ENCODE measurements around the gene CLTCL1. TPM values are rescaled to one million over a fixed set of nuclear protein-coding genes. Genes with fewer than 3 reads are reported as not detected.

Gene CLTCL1
- total RNA-seq = 1 to 10 TPM; 5.9 to 9.2 TPM
- 1 to 10 TPM; 2.6 to 2.8 TPM for polyA plus RNA-seq
- long read RNA-seq, donor 1 = 0 reads
- long read RNA-seq, donor 2 = 0 reads
- long read RNA-seq, donor 3 = 0 reads
- long read RNA-seq, donor 4 = 0 reads
- long read RNA-seq, donor 5 = 0 reads

- DNase-seq = peak; percentile 83 to 92 (median 90)
- Histone ChIP-seq H3K27ac (ENCODE audit: low read depth in 1 of 2, low read length in 1 of 2) (peak within 1 kb of the TSS; percentile 61 to 82), H3K4me3 (peak within 1 kb of the TSS; percentile 89), H3K27me3 (ENCODE audit: control insufficient read depth in 3 of 3, insufficient read depth in 3 of 3, low read length in 2 of 3) (no peaks in the 10 kb centered on the region), H3K36me3 (ENCODE audit: control insufficient read depth in 4 of 4, insufficient read depth in 4 of 4, low read length in 4 of 4) (no peaks in the 10 kb centered on the region), H3K9me3 (ENCODE audit: control insufficient read depth in 4 of 4, insufficient read depth in 3 of 4, low read length in 3 of 4) (no peaks in the 10 kb centered on the region), H3K4me1 (ENCODE audit: control insufficient read depth in 5 of 5, insufficient read depth in 5 of 5, low read length in 5 of 5) (peaks cover 4 to 17% (median 7%) of the 10 kb centered on the region in 5 donors), H3K9ac (ENCODE audit: insufficient read depth in 1 of 2, low read length in 2 of 2) (peak within 1 kb of the TSS; percentile 60 to 80)
- TF ChIP-seq, protein P1, sequence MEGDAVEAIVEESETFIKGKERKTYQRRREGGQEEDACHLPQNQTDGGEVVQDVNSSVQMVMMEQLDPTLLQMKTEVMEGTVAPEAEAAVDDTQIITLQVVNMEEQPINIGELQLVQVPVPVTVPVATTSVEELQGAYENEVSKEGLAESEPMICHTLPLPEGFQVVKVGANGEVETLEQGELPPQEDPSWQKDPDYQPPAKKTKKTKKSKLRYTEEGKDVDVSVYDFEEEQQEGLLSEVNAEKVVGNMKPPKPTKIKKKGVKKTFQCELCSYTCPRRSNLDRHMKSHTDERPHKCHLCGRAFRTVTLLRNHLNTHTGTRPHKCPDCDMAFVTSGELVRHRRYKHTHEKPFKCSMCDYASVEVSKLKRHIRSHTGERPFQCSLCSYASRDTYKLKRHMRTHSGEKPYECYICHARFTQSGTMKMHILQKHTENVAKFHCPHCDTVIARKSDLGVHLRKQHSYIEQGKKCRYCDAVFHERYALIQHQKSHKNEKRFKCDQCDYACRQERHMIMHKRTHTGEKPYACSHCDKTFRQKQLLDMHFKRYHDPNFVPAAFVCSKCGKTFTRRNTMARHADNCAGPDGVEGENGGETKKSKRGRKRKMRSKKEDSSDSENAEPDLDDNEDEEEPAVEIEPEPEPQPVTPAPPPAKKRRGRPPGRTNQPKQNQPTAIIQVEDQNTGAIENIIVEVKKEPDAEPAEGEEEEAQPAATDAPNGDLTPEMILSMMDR (IDR thresholded peaks at IDR 0.05; ENCODE audit: control extremely low read depth, extremely low read depth) = no peak
- ATAC-seq (ENCODE audit: insufficient read depth, low FRiP score) = peak; percentile 88
- 2 to 3% methylated on average over 44 to 71 of the region's 74 CpGs for WGBS, 2 donors
Measured at GRCh38 chr22:19291580-19292457, at the start of gene CLTCL1. Gene CLTCL1, minus strand, starts transcription at chr22:19291719. Its CDS starts 78 bp downstream, at chr22:19291641.

- Histone ChIP-seq H3K4me1 (ENCODE audit: control insufficient read depth in 5 of 5, insufficient read depth in 5 of 5, low read length in 5 of 5) (no peaks in the 10 kb centered on the region), H3K9ac (ENCODE audit: insufficient read depth in 1 of 2, low read length in 2 of 2) (no peak overlapping the region), H3K36me3 (ENCODE audit: control insufficient read depth in 4 of 4, insufficient read depth in 4 of 4, low read length in 4 of 4) (peaks cover 10 to 31% (median 18%) of the 10 kb centered on the region in 4 donors), H3K27me3 (ENCODE audit: control insufficient read depth in 3 of 3, insufficient read depth in 3 of 3, low read length in 2 of 3) (no peaks in the 10 kb centered on the region), H3K4me3 (no peak overlapping the region), H3K9me3 (ENCODE audit: control insufficient read depth in 4 of 4, insufficient read depth in 3 of 4, low read length in 3 of 4) (peaks cover 4 to 20% (median 6%) of the 10 kb centered on the region in 4 donors), H3K27ac (ENCODE audit: low read depth in 1 of 2, low read length in 1 of 2) (no peak overlapping the region)
- WGBS, 2 donors = 99 to 100% methylated on average over 2 of the region's 2 CpGs
- ATAC-seq (ENCODE audit: insufficient read depth, low FRiP score) (no peak), DNase-seq (no peak)
- TF ChIP-seq, protein P1 (IDR thresholded peaks at IDR 0.05; ENCODE audit: control extremely low read depth, extremely low read depth) = no peak
Measured at GRCh38 chr22:19337137-19337536, 45.6 kb upstream of the CLTCL1 start.

DNA sequence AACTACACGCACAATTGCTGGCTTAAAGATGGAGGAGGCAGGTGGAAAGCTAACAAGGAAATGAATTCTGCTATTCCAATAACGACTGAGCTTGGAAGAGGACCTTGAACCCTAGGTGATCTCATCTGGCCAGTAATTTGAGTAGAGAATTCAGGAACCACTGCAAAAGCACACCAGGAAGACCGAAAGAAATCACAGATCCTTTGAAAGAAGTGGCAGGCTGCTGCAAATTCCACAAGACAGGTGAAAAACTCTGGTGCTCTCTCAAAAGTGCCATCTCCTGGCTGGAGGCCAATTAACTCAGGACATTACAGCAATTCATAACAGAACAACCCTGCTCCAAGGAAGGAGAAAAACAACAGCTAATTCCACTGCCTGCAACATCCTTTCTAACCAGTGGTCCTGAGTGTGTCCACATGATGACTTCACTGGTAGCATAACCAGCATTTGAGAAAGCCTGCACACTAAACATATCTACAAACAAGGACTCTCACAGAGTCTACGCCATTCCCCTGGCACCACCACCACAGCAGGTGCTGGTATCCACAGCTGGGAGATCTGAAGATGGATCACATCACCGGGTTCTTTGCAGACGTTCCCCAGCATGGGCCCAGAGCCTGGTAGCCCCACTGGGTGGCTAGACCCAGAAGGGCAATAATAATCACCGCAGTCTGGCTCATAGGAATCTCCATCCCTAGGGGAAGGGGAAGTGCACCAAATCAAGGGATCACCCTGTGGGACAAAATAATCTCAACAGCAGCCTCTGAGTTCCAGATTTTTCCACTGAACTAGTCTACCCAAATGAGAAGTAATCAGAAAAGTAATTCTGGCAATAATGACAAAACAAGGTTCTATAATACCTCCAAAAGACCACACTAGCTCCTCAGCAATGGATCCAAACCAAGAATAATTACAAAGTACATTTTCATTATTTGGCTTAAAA is 44.9 kb upstream of the CLTCL1 start:
- peaks cover 11 to 31% (median 20%) of the 10 kb centered on the region in 4 donors for H3K36me3 ChIP-seq (ENCODE audit: control insufficient read depth in 4 of 4, insufficient read depth in 4 of 4, low read length in 4 of 4)
- TF ChIP-seq, protein P1 (IDR thresholded peaks at IDR 0.05; ENCODE audit: control extremely low read depth, extremely low read depth) = no peak
- peaks cover 4 to 17% (median 7%) of the 10 kb centered on the region in 4 donors for H3K9me3 ChIP-seq (ENCODE audit: control insufficient read depth in 4 of 4, insufficient read depth in 3 of 4, low read length in 3 of 4)

More for the DNA sequence above, 44.9 kb upstream of the CLTCL1 start:
- no peaks in the 10 kb centered on the region for H3K4me1 ChIP-seq (ENCODE audit: control insufficient read depth in 5 of 5, insufficient read depth in 5 of 5, low read length in 5 of 5)
- H3K27me3 ChIP-seq (ENCODE audit: control insufficient read depth in 3 of 3, insufficient read depth in 3 of 3, low read length in 2 of 3) = no peaks in the 10 kb centered on the region
- DNase-seq = no peak
- H3K27ac ChIP-seq (ENCODE audit: low read depth in 1 of 2, low read length in 1 of 2) = no peak overlapping the region
- WGBS, 2 donors = 97 to 98% methylated on average over 7 of the region's 7 CpGs
- H3K4me3 ChIP-seq = no peak overlapping the region
- no peak for ATAC-seq (ENCODE audit: insufficient read depth, low FRiP score)
- H3K9ac ChIP-seq (ENCODE audit: insufficient read depth in 1 of 2, low read length in 2 of 2) = no peak overlapping the region
